ENCODE results near the gene FADS3. TPM values are rescaled to one million over a fixed set of nuclear protein-coding genes. Genes with fewer than 3 reads are reported as not detected.

Gene FADS3
- total RNA-seq, 2 donors from 2014 or later, result 18.5 to 74.9 TPM

GRCh38 chr11:61842528-61842820 is 48.9 kb downstream of the FADS3 start:
- Histone ChIP-seq H3K27ac (no peak overlapping the region), H3K4me1 (replicated peaks) (no peaks in the 10 kb centered on the region), H3K9me3 (no peaks in the 10 kb centered on the region), H3K27me3 (replicated peaks; ENCODE audit: insufficient read depth) (no peaks in the 10 kb centered on the region), H3K4me3 (no peak overlapping the region), H3K36me3 (peaks cover 0 to 2% of the 10 kb centered on the region in 2 donors)
- DNase-seq (ENCODE audit: low spot score), result no peak
- WGBS, result 96% methylated on average over 7 of the region's 7 CpGs
- intact Hi-C loops (cut with DNase I), result no loop called here
- TF ChIP-seq POLR2A (IDR thresholded peaks at IDR 0.05) (no peak), CTCF (IDR thresholded peaks at IDR 0.05) (no peak), POLR2AphosphoS5 (IDR thresholded peaks at IDR 0.05) (no peak)

- DNase-seq (ENCODE audit: low spot score), result no peak
- no peaks in the 10 kb centered on the region for H3K27me3 ChIP-seq (replicated peaks; ENCODE audit: insufficient read depth)
- intact Hi-C loops (cut with DNase I), result no loop called here
- 88% methylated on average over 12 of the region's 12 CpGs for WGBS
- TF ChIP-seq POLR2AphosphoS5 (IDR thresholded peaks at IDR 0.05), result no peak
- TF ChIP-seq POLR2A (IDR thresholded peaks at IDR 0.05), result no peak
- no peak for TF ChIP-seq CTCF (IDR thresholded peaks at IDR 0.05)
- peaks cover 0 to 2% of the 10 kb centered on the region in 2 donors for H3K36me3 ChIP-seq
- no peaks in the 10 kb centered on the region for H3K9me3 ChIP-seq
- H3K4me1 ChIP-seq (replicated peaks), result no peaks in the 10 kb centered on the region
- H3K27ac ChIP-seq, result no peak overlapping the region
- H3K4me3 ChIP-seq, result no peak overlapping the region
Observed at GRCh38 chr11:61841636-61842527, 49.5 kb downstream of the FADS3 start.

- DNase-seq (ENCODE audit: low spot score), result no peak
- no peak for TF ChIP-seq POLR2A (IDR thresholded peaks at IDR 0.05)
- no peak for TF ChIP-seq CTCF (IDR thresholded peaks at IDR 0.05)
- no peak for TF ChIP-seq POLR2AphosphoS5 (IDR thresholded peaks at IDR 0.05)
- no peaks in the 10 kb centered on the region for H3K4me1 ChIP-seq (replicated peaks)
- 85% methylated on average over 7 of the region's 7 CpGs for WGBS
- no peaks in the 10 kb centered on the region for H3K9me3 ChIP-seq
- H3K27me3 ChIP-seq (replicated peaks; ENCODE audit: insufficient read depth), result no peaks in the 10 kb centered on the region
- no peak overlapping the region for H3K27ac ChIP-seq
- intact Hi-C loops (cut with DNase I), result no loop called here
- H3K4me3 ChIP-seq, result no peak overlapping the region
- H3K36me3 ChIP-seq, result peaks cover 0 to 2% of the 10 kb centered on the region in 2 donors
Observed at GRCh38 chr11:61840371-61840770, 51.0 kb downstream of the FADS3 start.

- no peaks in the 10 kb centered on the region for H3K4me1 ChIP-seq (replicated peaks)
- peaks cover 0 to 2% of the 10 kb centered on the region in 2 donors for H3K36me3 ChIP-seq
- WGBS, result 95% methylated on average over 2 of the region's 2 CpGs
- intact Hi-C loops (cut with DNase I), result no loop called here
- no peak overlapping the region for H3K27ac ChIP-seq
- DNase-seq (ENCODE audit: low spot score), result no peak
- TF ChIP-seq POLR2AphosphoS5 (IDR thresholded peaks at IDR 0.05) (no peak), CTCF (IDR thresholded peaks at IDR 0.05) (no peak), POLR2A (IDR thresholded peaks at IDR 0.05) (no peak)
- H3K27me3 ChIP-seq (replicated peaks; ENCODE audit: insufficient read depth), result no peaks in the 10 kb centered on the region
- no peaks in the 10 kb centered on the region for H3K9me3 ChIP-seq
- no peak overlapping the region for H3K4me3 ChIP-seq
Observed at GRCh38 chr11:61839742-61840141, 51.6 kb downstream of the FADS3 start.

GRCh38 chr11:61838921-61839320 is 52.4 kb downstream of the FADS3 start:
- TF ChIP-seq POLR2A (IDR thresholded peaks at IDR 0.05), result no peak
- TF ChIP-seq POLR2AphosphoS5 (IDR thresholded peaks at IDR 0.05), result no peak
- TF ChIP-seq CTCF (IDR thresholded peaks at IDR 0.05), result no peak
- H3K36me3 ChIP-seq, result peaks cover 0 to 2% of the 10 kb centered on the region in 2 donors
- no peaks in the 10 kb centered on the region for H3K9me3 ChIP-seq
- DNase-seq (ENCODE audit: low spot score), result no peak
- no peak overlapping the region for H3K4me3 ChIP-seq
- H3K4me1 ChIP-seq (replicated peaks), result no peaks in the 10 kb centered on the region
- H3K27me3 ChIP-seq (replicated peaks; ENCODE audit: insufficient read depth), result no peaks in the 10 kb centered on the region
- H3K27ac ChIP-seq, result no peak overlapping the region
- WGBS, result 92% methylated on average over 10 of the region's 10 CpGs
- intact Hi-C loops (cut with DNase I), result no loop called here

All from prostate gland (tissue), 2 donors.